ENCODE data around the gene IMMP2L.

DNA sequence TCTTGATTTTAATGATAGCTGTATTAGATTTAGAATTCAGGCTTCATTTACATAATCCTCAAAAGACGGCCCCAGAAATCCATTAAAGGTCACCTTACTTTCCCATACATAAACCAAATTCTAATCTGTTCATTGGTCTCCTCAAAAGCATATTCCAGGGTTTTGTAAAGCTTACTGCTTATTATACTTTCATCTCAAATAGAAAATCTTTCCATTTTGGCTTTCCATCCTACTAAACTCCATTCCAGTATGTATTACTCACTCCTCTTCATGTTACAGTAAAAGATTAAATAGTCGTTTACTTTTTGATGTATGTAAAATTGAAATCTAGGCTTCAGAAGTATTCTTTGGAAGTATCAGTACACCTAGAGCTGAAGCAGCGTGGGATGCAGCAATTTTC lies 614.9 kb downstream of the IMMP2L start:
- TF ChIP-seq, protein P1, sequence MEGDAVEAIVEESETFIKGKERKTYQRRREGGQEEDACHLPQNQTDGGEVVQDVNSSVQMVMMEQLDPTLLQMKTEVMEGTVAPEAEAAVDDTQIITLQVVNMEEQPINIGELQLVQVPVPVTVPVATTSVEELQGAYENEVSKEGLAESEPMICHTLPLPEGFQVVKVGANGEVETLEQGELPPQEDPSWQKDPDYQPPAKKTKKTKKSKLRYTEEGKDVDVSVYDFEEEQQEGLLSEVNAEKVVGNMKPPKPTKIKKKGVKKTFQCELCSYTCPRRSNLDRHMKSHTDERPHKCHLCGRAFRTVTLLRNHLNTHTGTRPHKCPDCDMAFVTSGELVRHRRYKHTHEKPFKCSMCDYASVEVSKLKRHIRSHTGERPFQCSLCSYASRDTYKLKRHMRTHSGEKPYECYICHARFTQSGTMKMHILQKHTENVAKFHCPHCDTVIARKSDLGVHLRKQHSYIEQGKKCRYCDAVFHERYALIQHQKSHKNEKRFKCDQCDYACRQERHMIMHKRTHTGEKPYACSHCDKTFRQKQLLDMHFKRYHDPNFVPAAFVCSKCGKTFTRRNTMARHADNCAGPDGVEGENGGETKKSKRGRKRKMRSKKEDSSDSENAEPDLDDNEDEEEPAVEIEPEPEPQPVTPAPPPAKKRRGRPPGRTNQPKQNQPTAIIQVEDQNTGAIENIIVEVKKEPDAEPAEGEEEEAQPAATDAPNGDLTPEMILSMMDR (IDR thresholded peaks at IDR 0.05) = no peak
- TF ChIP-seq POLR2A (IDR thresholded peaks at IDR 0.05) = no peak

All from thyroid gland (tissue), 4 donors.